ENCODE data around the gene PPP1R1B. TPM values are rescaled to one million over a fixed set of nuclear protein-coding genes. Genes with fewer than 3 reads are reported as not detected.

Gene PPP1R1B
- total and polyA plus RNA-seq, 2 of the 4 experiments (the other 2 are of a cell fraction), result not detected

DNA sequence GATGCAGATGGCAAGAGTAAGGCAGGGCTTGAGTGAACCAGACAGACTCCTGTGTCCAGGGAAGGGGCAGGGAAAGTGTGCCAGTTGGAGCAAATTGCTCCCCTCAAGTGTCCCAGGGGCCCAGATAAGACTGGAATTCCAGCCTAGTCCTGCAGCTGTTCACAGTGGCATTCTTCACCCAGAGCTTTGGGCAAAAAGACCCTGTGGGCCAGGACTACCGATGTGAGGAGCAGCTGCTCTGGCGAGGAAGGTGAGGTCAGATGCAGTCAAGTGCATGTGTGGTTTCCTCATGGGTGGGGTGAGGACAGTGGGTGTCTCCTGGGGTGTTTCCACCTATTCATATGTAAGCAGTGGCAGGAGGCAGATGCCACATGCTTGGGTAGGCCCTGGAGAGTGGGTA, 33.4 kb upstream of the PPP1R1B start:
- Histone ChIP-seq H4K8ac (ENCODE audit: low read depth in 2 of 2, low read length in 2 of 2) (no peak overlapping the region), H3K79me1 (ENCODE audit: low read depth in 1 of 2, low read length in 2 of 2) (no peaks in the 10 kb centered on the region), H2BK5ac (ENCODE audit: low read depth, low read length, poor library complexity, severe bottlenecking) (no peak overlapping the region), H3K4ac (ENCODE audit: low read depth, low read length) (no peak overlapping the region), H4K91ac (ENCODE audit: insufficient read depth, low read depth, low read length) (no peak overlapping the region), H2AFZ (replicated peaks; ENCODE audit: low read length, poor library complexity) (no peak overlapping the region), H2BK20ac (ENCODE audit: low read depth, low read length) (no peak overlapping the region), H3K27me3 (ENCODE audit: control insufficient read depth, insufficient read depth, low read length) (peaks cover 51% of the 10 kb centered on the region), H2AK9ac (replicated peaks; ENCODE audit: low read depth, low read length, poor library complexity) (no peak overlapping the region), H3K4me3 (ENCODE audit: insufficient read depth, low read depth, low read length) (no peak overlapping the region), H3K9me3 (ENCODE audit: control insufficient read depth, insufficient read depth, low read length) (no peaks in the 10 kb centered on the region; the same call in 1 of the 2 replicates), H3K9me1 (ENCODE audit: insufficient read depth, low read length) (no peaks in the 10 kb centered on the region), H3K27ac (ENCODE audit: insufficient read depth, low read length) (no peak overlapping the region), H3K23ac (ENCODE audit: low read depth, low read length) (no peak overlapping the region), H3K36me3 (ENCODE audit: control insufficient read depth, insufficient read depth, low read length) (no peaks in the 10 kb centered on the region), H2BK120ac (ENCODE audit: low read depth, low read length) (no peak overlapping the region), H4K5ac (ENCODE audit: low read depth, low read length) (no peak overlapping the region), H3K4me2 (ENCODE audit: low read depth, low read length) (no peak overlapping the region), H2BK15ac (ENCODE audit: low read depth, low read length) (no peak overlapping the region), H3K9ac (ENCODE audit: low read depth, low read length) (no peak overlapping the region), H3K18ac (ENCODE audit: low read depth, low read length) (no peak overlapping the region), H2AK5ac (ENCODE audit: low read depth, low read length) (no peak overlapping the region), H3K4me1 (ENCODE audit: control insufficient read depth, insufficient read depth, low read length) (no peaks in the 10 kb centered on the region), H4K20me1 (ENCODE audit: insufficient read depth, low read length) (0 out of 2 replicates have a peak, but pooled peaks cover 6% of the 10 kb centered on the region), H3K14ac (replicated peaks; ENCODE audit: low read depth, low read length) (no peak overlapping the region), H3K56ac (ENCODE audit: extremely low read depth, insufficient read depth, low read length) (no peak overlapping the region)
- ATAC-seq (ENCODE audit: low read depth), result no peak
- in situ Hi-C loops (cut with MboI; ENCODE audit: low sequenced_read_pairs) (no loop called here), intact Hi-C loops (cut with micrococcal nuclease) (no loop called here), dilution Hi-C loops (cut with HindIII; ENCODE audit: low sequenced_read_pairs, unreplicated experiment) (no loop called here)
- no peak for DNase-seq
- POLR2A ChIA-PET (ENCODE audit: unreplicated experiment), result no interaction called here
- no CpG with 5 or more reads among the region's 2 CpGs for WGBS, 2 experiments (ENCODE audit: extremely low coverage in 2 of 2, insufficient read length in 1 of 2)
- no TSS peak for BruUV-seq (replicated peaks)
- TF ChIP-seq MAFK (IDR thresholded peaks at IDR 0.05; ENCODE audit: low read depth, low read length) (no peak), POLR2A (IDR thresholded peaks at IDR 0.05; ENCODE audit: low read depth, low read length) (no peak), RCOR1 (IDR thresholded peaks at IDR 0.05; ENCODE audit: insufficient replicate concordance, low read length) (no peak), RFX5 (IDR thresholded peaks at IDR 0.05; ENCODE audit: low read depth, low read length) (no peak), SMC3 (IDR thresholded peaks at IDR 0.05; ENCODE audit: low read depth, low read length) (no peak), CHD1 (IDR thresholded peaks at IDR 0.05; ENCODE audit: low read depth, low read length) (no peak), RAD21 (IDR thresholded peaks at IDR 0.05; ENCODE audit: low read length) (no peak), BHLHE40 (IDR thresholded peaks at IDR 0.05; ENCODE audit: low read depth, low read length) (no peak), NFE2L2 (IDR thresholded peaks at IDR 0.05; ENCODE audit: low read depth, low read length) (no peak), CEBPB (IDR thresholded peaks at IDR 0.05; ENCODE audit: low read depth, low read length) (no peak), MAZ (IDR thresholded peaks at IDR 0.05; ENCODE audit: borderline replicate concordance, low read depth, low read length) (no peak), MXI1 (IDR thresholded peaks at IDR 0.05; ENCODE audit: borderline replicate concordance, low read depth, low read length) (no peak), FOS (IDR thresholded peaks at IDR 0.05; ENCODE audit: low read depth, low read length) (no peak)
- TF ChIP-seq, protein P1, sequence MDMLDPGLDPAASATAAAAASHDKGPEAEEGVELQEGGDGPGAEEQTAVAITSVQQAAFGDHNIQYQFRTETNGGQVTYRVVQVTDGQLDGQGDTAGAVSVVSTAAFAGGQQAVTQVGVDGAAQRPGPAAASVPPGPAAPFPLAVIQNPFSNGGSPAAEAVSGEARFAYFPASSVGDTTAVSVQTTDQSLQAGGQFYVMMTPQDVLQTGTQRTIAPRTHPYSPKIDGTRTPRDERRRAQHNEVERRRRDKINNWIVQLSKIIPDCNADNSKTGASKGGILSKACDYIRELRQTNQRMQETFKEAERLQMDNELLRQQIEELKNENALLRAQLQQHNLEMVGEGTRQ (IDR thresholded peaks at IDR 0.05; ENCODE audit: low read depth, low read length), result no peak
- TF ChIP-seq, protein P2, sequence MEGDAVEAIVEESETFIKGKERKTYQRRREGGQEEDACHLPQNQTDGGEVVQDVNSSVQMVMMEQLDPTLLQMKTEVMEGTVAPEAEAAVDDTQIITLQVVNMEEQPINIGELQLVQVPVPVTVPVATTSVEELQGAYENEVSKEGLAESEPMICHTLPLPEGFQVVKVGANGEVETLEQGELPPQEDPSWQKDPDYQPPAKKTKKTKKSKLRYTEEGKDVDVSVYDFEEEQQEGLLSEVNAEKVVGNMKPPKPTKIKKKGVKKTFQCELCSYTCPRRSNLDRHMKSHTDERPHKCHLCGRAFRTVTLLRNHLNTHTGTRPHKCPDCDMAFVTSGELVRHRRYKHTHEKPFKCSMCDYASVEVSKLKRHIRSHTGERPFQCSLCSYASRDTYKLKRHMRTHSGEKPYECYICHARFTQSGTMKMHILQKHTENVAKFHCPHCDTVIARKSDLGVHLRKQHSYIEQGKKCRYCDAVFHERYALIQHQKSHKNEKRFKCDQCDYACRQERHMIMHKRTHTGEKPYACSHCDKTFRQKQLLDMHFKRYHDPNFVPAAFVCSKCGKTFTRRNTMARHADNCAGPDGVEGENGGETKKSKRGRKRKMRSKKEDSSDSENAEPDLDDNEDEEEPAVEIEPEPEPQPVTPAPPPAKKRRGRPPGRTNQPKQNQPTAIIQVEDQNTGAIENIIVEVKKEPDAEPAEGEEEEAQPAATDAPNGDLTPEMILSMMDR (conservative IDR thresholded peaks at IDR 0.05; ENCODE audit: low read depth, low read length), result no peak
- TF ChIP-seq, protein P3, sequence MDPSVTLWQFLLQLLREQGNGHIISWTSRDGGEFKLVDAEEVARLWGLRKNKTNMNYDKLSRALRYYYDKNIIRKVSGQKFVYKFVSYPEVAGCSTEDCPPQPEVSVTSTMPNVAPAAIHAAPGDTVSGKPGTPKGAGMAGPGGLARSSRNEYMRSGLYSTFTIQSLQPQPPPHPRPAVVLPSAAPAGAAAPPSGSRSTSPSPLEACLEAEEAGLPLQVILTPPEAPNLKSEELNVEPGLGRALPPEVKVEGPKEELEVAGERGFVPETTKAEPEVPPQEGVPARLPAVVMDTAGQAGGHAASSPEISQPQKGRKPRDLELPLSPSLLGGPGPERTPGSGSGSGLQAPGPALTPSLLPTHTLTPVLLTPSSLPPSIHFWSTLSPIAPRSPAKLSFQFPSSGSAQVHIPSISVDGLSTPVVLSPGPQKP (IDR thresholded peaks at IDR 0.05; ENCODE audit: borderline replicate concordance, low read depth, low read length), result no peak
- CTCF ChIA-PET, result no interaction called here
